Loucy (cell line): ENCODE measurements around the gene ZFHX3.

ENCODE experiments used
- H2AFZ ChIP-seq: fragments of 200-600 bp; sonication (generic); 2 replicates; pipeline ENCODE4 v1.6.0; 2016; ENCODE audit warnings: antibody characterized with exemption, mild to moderate bottlenecking, low read length, moderate library complexity
- H3F3A ChIP-seq: fragments of 200-600 bp; 2 replicates; pipeline ENCODE4 v1.6.0; 2016; ENCODE audit warnings: antibody characterized with exemption, low read depth, mild to moderate bottlenecking
- H3K27me3 ChIP-seq: fragments of 200-600 bp; sonication (generic); 2 replicates; pipeline ENCODE4 v1.6.1; 2014; ENCODE audit warnings: low read length, mild to moderate bottlenecking; ENCODE audit not compliant: insufficient read depth, poor library complexity, severe bottlenecking
- H3K36me3 ChIP-seq: fragments of 200-600 bp; sonication (generic); 2 replicates; pipeline ENCODE4 v1.6.1; 2016; ENCODE audit warnings: low read length; ENCODE audit not compliant: insufficient read depth
- H3K4me1 ChIP-seq: fragments of 200-600 bp; sonication (generic); 2 replicates; pipeline ENCODE4 v1.5.1; 2014; ENCODE audit warnings: low read length, mild to moderate bottlenecking; ENCODE audit not compliant: insufficient read depth, poor library complexity, severe bottlenecking
- H3K4me2 ChIP-seq: fragments of 200-600 bp; sonication (generic); 2 replicates; pipeline ENCODE4 v1.6.0; 2014; ENCODE audit warnings: antibody characterized with exemption, low read length, low read depth, mild to moderate bottlenecking; ENCODE audit not compliant: poor library complexity, severe bottlenecking
- H3K4me3 ChIP-seq: fragments of 200-600 bp; sonication (generic); 2 replicates; pipeline ENCODE4 v1.5.1; 2014; ENCODE audit warnings: low read length, mild to moderate bottlenecking, mixed read lengths; ENCODE audit not compliant: poor library complexity, severe bottlenecking
- H3K79me2 ChIP-seq: fragments of 200-600 bp; sonication (generic); 2 replicates; pipeline ENCODE4 v1.6.1; 2014; ENCODE audit warnings: low read length; ENCODE audit not compliant: insufficient read depth
- H3K9ac ChIP-seq: fragments of 200-600 bp; sonication (generic); 2 replicates; pipeline ENCODE4 v1.6.0; 2014; ENCODE audit warnings: mild to moderate bottlenecking, low read depth, low read length, moderate library complexity; ENCODE audit not compliant: poor library complexity, severe bottlenecking
- H3K9me2 ChIP-seq: fragments of 200-600 bp; sonication (generic); replicated peaks from 2 replicates; pipeline ENCODE4 v1.6.1; 2016; ENCODE audit warnings: low read depth, low read length, mixed read lengths
- H3K9me3 ChIP-seq: fragments of 200-600 bp; sonication (generic); 2 replicates; pipeline ENCODE4 v1.6.1; 2014; ENCODE audit warnings: mild to moderate bottlenecking, antibody characterized with exemption, low read length, low read depth; ENCODE audit not compliant: insufficient read depth
- H4K20me1 ChIP-seq: fragments of 200-600 bp; sonication (generic); 2 replicates; pipeline ENCODE4 v1.6.0; 2014; ENCODE audit warnings: antibody characterized with exemption, low read length, mild to moderate bottlenecking; ENCODE audit not compliant: insufficient read depth, poor library complexity, severe bottlenecking
- CTCF ChIP-seq: fragments of 200-600 bp; sonication (generic); conservative IDR thresholded peaks from 2 replicates; pipeline ENCODE4 v1.5.1; 2014; ENCODE audit warnings: mild to moderate bottlenecking, antibody characterized with exemption, low read length
- EZH2phosphoT487 ChIP-seq: fragments of 200-600 bp; IDR thresholded peaks from 2 replicates; pipeline ENCODE4 v1.6.1; 2018; ENCODE audit warnings: antibody characterized with exemption, mild to moderate bottlenecking, moderate library complexity, borderline replicate concordance

Gene ZFHX3

GRCh38 chr16:72811876-72812275, 236.1 kb downstream of the ZFHX3 start:
- no peaks in the 10 kb centered on the region for H3K79me2 ChIP-seq
- H3K4me2 ChIP-seq: no peak overlapping the region
- H3K9ac ChIP-seq: no peak overlapping the region
- TF ChIP-seq EZH2phosphoT487: no peak
- TF ChIP-seq CTCF: no peak
- H3K4me1 ChIP-seq: peaks cover 6% of the 10 kb centered on the region
- no peaks in the 10 kb centered on the region for H3K9me3 ChIP-seq
- H2AFZ ChIP-seq: no peak overlapping the region
- peaks cover 6% of the 10 kb centered on the region; the same call in 1 of the 2 replicates for H3K36me3 ChIP-seq
- no peaks in the 10 kb centered on the region for H3F3A ChIP-seq
- no peaks in the 10 kb centered on the region for H3K27me3 ChIP-seq
- no peaks in the 10 kb centered on the region for H3K9me2 ChIP-seq
- no peaks in the 10 kb centered on the region for H4K20me1 ChIP-seq
- no peak overlapping the region for H3K4me3 ChIP-seq

- Histone ChIP-seq H2AFZ (no peak overlapping the region), H3K4me3 (no peak overlapping the region), H3K36me3 (peaks cover 6% of the 10 kb centered on the region; the same call in 1 of the 2 replicates), H3K4me1 (peaks cover 10% of the 10 kb centered on the region), H3K79me2 (no peaks in the 10 kb centered on the region), H3K4me2 (no peak overlapping the region), H3K27me3 (no peaks in the 10 kb centered on the region), H3K9me3 (no peaks in the 10 kb centered on the region), H3K9ac (no peak overlapping the region), H3K9me2 (no peaks in the 10 kb centered on the region), H4K20me1 (no peaks in the 10 kb centered on the region), H3F3A (no peaks in the 10 kb centered on the region)
- TF ChIP-seq CTCF (no peak), EZH2phosphoT487 (no peak)
Observed at GRCh38 chr16:72811188-72811720, 236.7 kb downstream of the ZFHX3 start.

GRCh38 chr16:72810480-72810879, 237.4 kb downstream of the ZFHX3 start:
- H3K4me2 ChIP-seq: no peak overlapping the region
- no peak for TF ChIP-seq EZH2phosphoT487
- no peak for TF ChIP-seq CTCF
- no peaks in the 10 kb centered on the region for H4K20me1 ChIP-seq
- H3K4me3 ChIP-seq: no peak overlapping the region
- H3K9me2 ChIP-seq: no peaks in the 10 kb centered on the region
- peaks cover 18% of the 10 kb centered on the region for H3K4me1 ChIP-seq
- H3K79me2 ChIP-seq: no peaks in the 10 kb centered on the region
- no peak overlapping the region for H2AFZ ChIP-seq
- no peaks in the 10 kb centered on the region for H3F3A ChIP-seq
- no peaks in the 10 kb centered on the region for H3K27me3 ChIP-seq
- no peaks in the 10 kb centered on the region for H3K9me3 ChIP-seq
- no peak overlapping the region for H3K9ac ChIP-seq
- H3K36me3 ChIP-seq: peaks cover 6% of the 10 kb centered on the region; the same call in 1 of the 2 replicates
